ENCODE data around the gene ATG4A. TPM values are rescaled to one million over a fixed set of nuclear protein-coding genes. Genes with fewer than 3 reads are reported as not detected.

ATG4A gene
- total and polyA plus RNA-seq, 9 of the 15 experiments (the other 6 are each of a cell fraction or from before 2014, with no cell fraction given): 7.3 to 24.5 (median 16.6) TPM

GRCh38 chrX:108186811-108187210, 95.2 kb downstream of the ATG4A start:
- 4% methylated on average over 4 of the region's 4 CpGs for WGBS (ENCODE audit: insufficient coverage, low coverage, missing lambda C conversion rate)
- FAIRE-seq (no peak), ATAC-seq (no peak), DNase-seq (ENCODE audit: extremely low read depth in 1 of 4, low spot score in 3 of 4) (no peak)
- intact Hi-C loops (cut with micrococcal nuclease): no loop called here
- ChIA-PET CTCF (ENCODE audit: low intra/inter-chr PET ratio) (no interaction called here), POLR2A (interaction anchor here (0.7 kb wide), 1 partner anchor 18 kb away, joined by 5 read pairs; no protein-coding TSS in a partner anchor)
- Histone ChIP-seq H3K27me3 (ENCODE audit: control insufficient read depth in 2 of 2, insufficient read depth in 2 of 2, low read length in 2 of 2) (no peaks in the 10 kb centered on the region), H3K79me2 (ENCODE audit: control insufficient read depth, insufficient read depth, low read length) (no peaks in the 10 kb centered on the region), H3K36me3 (ENCODE audit: control insufficient read depth, insufficient read depth, low read length) (no peaks in the 10 kb centered on the region), H4K20me1 (replicated peaks; ENCODE audit: control insufficient read depth, insufficient read depth, low read length) (no peaks in the 10 kb centered on the region), H3K9me3 (replicated peaks; ENCODE audit: control insufficient read depth, insufficient read depth, low read depth, low read length) (no peaks in the 10 kb centered on the region), H3K9ac (ENCODE audit: insufficient read depth in 1 of 2, low read depth in 2 of 2, low read length in 2 of 2) (no peak overlapping the region), H2AFZ (ENCODE audit: low read depth, low read length) (no peak overlapping the region), H3K4me2 (ENCODE audit: insufficient read depth, low read length) (no peak overlapping the region), H3K27ac (ENCODE audit: extremely low read depth, low read depth, low read length) (no peak overlapping the region), H3K9me1 (ENCODE audit: control insufficient read depth, insufficient read depth, low read length) (no peaks in the 10 kb centered on the region), H3K4me1 (replicated peaks in 1 of 2; ENCODE audit: control insufficient read depth in 2 of 2, insufficient read depth in 2 of 2, low read length in 2 of 2) (no peaks in the 10 kb centered on the region), H3K4me3 (no peak overlapping the region)
- in situ Hi-C loops (cut with MboI): loop anchor here (25.0 kb wide), 1 partner anchor 500 kb away; no protein-coding TSS in a partner anchor
- TF ChIP-seq EHMT2 (IDR thresholded peaks at IDR 0.05) (no peak), SPI1 (IDR thresholded peaks at IDR 0.05; ENCODE audit: borderline replicate concordance, low read depth, low read length) (no peak), CBX3 (IDR thresholded peaks at IDR 0.05; ENCODE audit: borderline replicate concordance in 1 of 2, low read length in 2 of 2) (no peak), ZNF24 (IDR thresholded peaks at IDR 0.05) (no peak), ZNF507 (tag; conservative IDR thresholded peaks at IDR 0.05) (no peak), SMARCA5 (IDR thresholded peaks at IDR 0.05) (no peak), FOSL1 (tag; conservative IDR thresholded peaks at IDR 0.05) (peak; percentile 50)
- no TSS peak for BruUV-seq (replicated peaks)

GRCh38 chrX:108198420-108198819, 106.8 kb downstream of the ATG4A start:
- FAIRE-seq: no peak
- no peaks in the 10 kb centered on the region for H3K36me3 ChIP-seq (ENCODE audit: control insufficient read depth, insufficient read depth, low read length)
- no peaks in the 10 kb centered on the region for H3K79me2 ChIP-seq (ENCODE audit: control insufficient read depth, insufficient read depth, low read length)
- 0% methylated on average over 1 of the region's 1 CpG for WGBS (ENCODE audit: insufficient coverage, low coverage, missing lambda C conversion rate)
- no peaks in the 10 kb centered on the region for H3K4me1 ChIP-seq (replicated peaks in 1 of 2; ENCODE audit: control insufficient read depth in 2 of 2, insufficient read depth in 2 of 2, low read length in 2 of 2)
- BruUV-seq (replicated peaks): no TSS peak
- no peak overlapping the region for H3K27ac ChIP-seq (ENCODE audit: extremely low read depth, low read depth, low read length)
- ChIA-PET POLR2A (no interaction called here), CTCF (ENCODE audit: low intra/inter-chr PET ratio) (no interaction called here)
- H3K4me2 ChIP-seq (ENCODE audit: insufficient read depth, low read length): no peak overlapping the region
- H4K20me1 ChIP-seq (replicated peaks; ENCODE audit: control insufficient read depth, insufficient read depth, low read length): peaks cover 5% of the 10 kb centered on the region; the same call in 1 of the 2 replicates
- no peaks in the 10 kb centered on the region for H3K9me1 ChIP-seq (ENCODE audit: control insufficient read depth, insufficient read depth, low read length)
- in situ Hi-C loops (cut with MboI): loop anchor here (25.0 kb wide), 1 partner anchor 489 kb away; no protein-coding TSS in a partner anchor
- H3K27me3 ChIP-seq (ENCODE audit: control insufficient read depth in 2 of 2, insufficient read depth in 2 of 2, low read length in 2 of 2): no peaks in the 10 kb centered on the region
- no peak overlapping the region for H3K9ac ChIP-seq (ENCODE audit: insufficient read depth in 1 of 2, low read depth in 2 of 2, low read length in 2 of 2)
- no peak for ATAC-seq
- no peak overlapping the region for H3K4me3 ChIP-seq
- intact Hi-C loops (cut with micrococcal nuclease): no loop called here
- no peaks in the 10 kb centered on the region for H3K9me3 ChIP-seq (replicated peaks; ENCODE audit: control insufficient read depth, insufficient read depth, low read depth, low read length)
- DNase-seq (ENCODE audit: extremely low read depth in 1 of 4, low spot score in 3 of 4): no peak
- H2AFZ ChIP-seq (ENCODE audit: low read depth, low read length): no peak overlapping the region
- TF ChIP-seq TCF7L2 (IDR thresholded peaks at IDR 0.05; ENCODE audit: low read depth, low read length): no peak
- TF ChIP-seq MAFF (IDR thresholded peaks at IDR 0.05; ENCODE audit: low read length): no peak
- TF ChIP-seq VEZF1 (CRISPR knock-in tag; IDR thresholded peaks at IDR 0.05): no peak
- TF ChIP-seq ZNF695 (CRISPR knock-in tag; IDR thresholded peaks at IDR 0.05): no peak
- TF ChIP-seq HSF4 (CRISPR knock-in tag; IDR thresholded peaks at IDR 0.05; ENCODE audit: borderline replicate concordance): no peak
- TF ChIP-seq SLC30A9 (CRISPR knock-in tag; IDR thresholded peaks at IDR 0.05): no peak
- no peak for TF ChIP-seq ZNF23 (CRISPR knock-in tag; IDR thresholded peaks at IDR 0.05)
- no peak for TF ChIP-seq ZNF143 (CRISPR knock-in tag; IDR thresholded peaks at IDR 0.05)
- TF ChIP-seq HDGF (IDR thresholded peaks at IDR 0.05): no peak
- no peak for TF ChIP-seq LCOR (CRISPR knock-in tag; IDR thresholded peaks at IDR 0.05)
- no peak for TF ChIP-seq GATAD2B (IDR thresholded peaks at IDR 0.05; ENCODE audit: borderline replicate concordance)
- no peak for TF ChIP-seq CBFA2T2 (conservative IDR thresholded peaks at IDR 0.05)
- TF ChIP-seq ZNF175 (CRISPR knock-in tag; IDR thresholded peaks at IDR 0.05; ENCODE audit: low read depth): no peak

All from K562 (cell line).